ENCODE results near the gene ANKRD33.
A peak's percentile ranks its signal among the peaks of the same experiment; 100 is the strongest.

The ANKRD33 gene

GRCh38 chr12:51908876-51909592 lies 21.1 kb downstream of the ANKRD33 start:
- Mint-ChIP-seq H3K36me3 (no peaks in the 10 kb centered on the region), H3K4me1 (peaks cover 20 to 30% of the 10 kb centered on the region in 2 donors), H3K4me3 (no peak overlapping the region), H3K27ac (no peak overlapping the region), H3K9me3 (no peaks in the 10 kb centered on the region), H3K27me3 (peaks cover 58 to 77% of the 10 kb centered on the region in 2 donors)
- ATAC-seq (replicated peaks), result no peak
- DNase-seq, result no peak

DNA sequence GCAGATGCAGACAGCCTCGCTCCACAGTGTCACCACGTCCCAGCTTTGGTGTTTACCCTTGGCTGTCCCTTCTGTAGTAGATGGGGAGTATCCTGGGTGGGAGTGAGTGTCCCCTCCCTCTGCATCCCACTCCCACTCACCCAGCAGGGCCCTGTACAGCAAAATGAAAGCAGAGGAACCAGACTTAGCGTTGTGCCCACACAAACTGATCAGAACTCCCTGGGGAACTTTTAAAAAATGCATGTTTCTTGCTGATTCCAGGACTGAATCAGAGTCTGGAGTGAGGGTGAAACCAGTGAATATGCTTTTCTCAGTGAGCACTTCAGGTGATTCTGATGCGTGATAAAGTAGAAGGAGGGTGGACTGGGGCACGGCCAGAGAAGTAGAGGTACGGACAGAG lies 22.3 kb downstream of the ANKRD33 start:
- DNase-seq (no peak), ATAC-seq (replicated peaks) (no peak)
- no peaks in the 10 kb centered on the region for H3K36me3 Mint-ChIP-seq
- peaks cover 20 to 30% of the 10 kb centered on the region in 2 donors for H3K4me1 Mint-ChIP-seq
- peaks cover 59 to 71% of the 10 kb centered on the region in 2 donors for H3K27me3 Mint-ChIP-seq
- no peaks in the 10 kb centered on the region for H3K9me3 Mint-ChIP-seq
- no peak overlapping the region for H3K27ac Mint-ChIP-seq
- no peak overlapping the region for H3K4me3 Mint-ChIP-seq

DNA sequence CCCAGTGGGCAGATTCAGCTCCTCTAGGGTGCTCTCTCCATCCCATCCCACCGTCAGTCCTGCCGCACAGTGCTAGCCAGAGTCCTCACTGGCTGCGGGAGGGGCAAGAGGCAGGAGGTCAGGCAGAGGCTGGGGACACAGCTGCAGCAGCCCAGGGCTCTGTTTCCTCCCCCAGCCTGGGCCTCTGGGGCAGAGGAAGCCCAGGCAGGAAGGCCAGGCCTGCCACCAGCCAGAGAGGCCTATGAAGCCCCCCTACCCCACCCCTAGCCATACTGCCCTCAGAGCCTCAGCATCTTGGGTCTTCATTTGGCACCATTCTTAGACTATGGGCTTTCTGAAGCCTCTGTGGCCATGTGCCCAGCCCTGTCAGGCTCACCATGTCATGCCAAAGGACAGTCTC lies 22.8 kb downstream of the ANKRD33 start:
- no peak for DNase-seq
- peak; percentile 8 to 10 for ATAC-seq (replicated peaks)
- Mint-ChIP-seq H3K36me3 (no peaks in the 10 kb centered on the region), H3K4me3 (no peak overlapping the region), H3K27ac (no peak overlapping the region), H3K27me3 (peaks cover 57 to 66% of the 10 kb centered on the region in 2 donors), H3K9me3 (no peaks in the 10 kb centered on the region), H3K4me1 (peaks cover 20 to 30% of the 10 kb centered on the region in 2 donors)

GRCh38 chr12:51911307-51911706 lies 23.4 kb downstream of the ANKRD33 start:
- peaks cover 20 to 30% of the 10 kb centered on the region in 2 donors for H3K4me1 Mint-ChIP-seq
- no peak overlapping the region for H3K4me3 Mint-ChIP-seq
- H3K9me3 Mint-ChIP-seq, result no peaks in the 10 kb centered on the region
- H3K27ac Mint-ChIP-seq, result no peak overlapping the region
- DNase-seq, result no peak
- peak; percentile 55 to 66 for ATAC-seq (replicated peaks)
- no peaks in the 10 kb centered on the region for H3K36me3 Mint-ChIP-seq
- peaks cover 56 to 61% of the 10 kb centered on the region in 2 donors for H3K27me3 Mint-ChIP-seq

- no peak for DNase-seq
- peaks cover 20 to 30% of the 10 kb centered on the region in 2 donors for H3K4me1 Mint-ChIP-seq
- H3K4me3 Mint-ChIP-seq, result no peak overlapping the region
- H3K9me3 Mint-ChIP-seq, result no peaks in the 10 kb centered on the region
- H3K27me3 Mint-ChIP-seq, result peaks cover 52 to 53% of the 10 kb centered on the region in 2 donors
- H3K36me3 Mint-ChIP-seq, result no peaks in the 10 kb centered on the region
- ATAC-seq (replicated peaks), result peak; percentile 64 to 68
- H3K27ac Mint-ChIP-seq, result peak overlapping the region; percentile 32
These were observed 24.1 kb downstream of the ANKRD33 start for GRCh38 chr12:51911788-51912711.

- Mint-ChIP-seq H3K27ac (no peak overlapping the region), H3K9me3 (no peaks in the 10 kb centered on the region), H3K4me3 (no peak overlapping the region), H3K36me3 (no peaks in the 10 kb centered on the region), H3K27me3 (peaks cover 45% of the 10 kb centered on the region in 2 donors), H3K4me1 (peaks cover 20 to 30% of the 10 kb centered on the region in 2 donors)
- ATAC-seq (replicated peaks) (no peak), DNase-seq (no peak)
These were observed 25.4 kb downstream of the ANKRD33 start for GRCh38 chr12:51913071-51914033.

DNA sequence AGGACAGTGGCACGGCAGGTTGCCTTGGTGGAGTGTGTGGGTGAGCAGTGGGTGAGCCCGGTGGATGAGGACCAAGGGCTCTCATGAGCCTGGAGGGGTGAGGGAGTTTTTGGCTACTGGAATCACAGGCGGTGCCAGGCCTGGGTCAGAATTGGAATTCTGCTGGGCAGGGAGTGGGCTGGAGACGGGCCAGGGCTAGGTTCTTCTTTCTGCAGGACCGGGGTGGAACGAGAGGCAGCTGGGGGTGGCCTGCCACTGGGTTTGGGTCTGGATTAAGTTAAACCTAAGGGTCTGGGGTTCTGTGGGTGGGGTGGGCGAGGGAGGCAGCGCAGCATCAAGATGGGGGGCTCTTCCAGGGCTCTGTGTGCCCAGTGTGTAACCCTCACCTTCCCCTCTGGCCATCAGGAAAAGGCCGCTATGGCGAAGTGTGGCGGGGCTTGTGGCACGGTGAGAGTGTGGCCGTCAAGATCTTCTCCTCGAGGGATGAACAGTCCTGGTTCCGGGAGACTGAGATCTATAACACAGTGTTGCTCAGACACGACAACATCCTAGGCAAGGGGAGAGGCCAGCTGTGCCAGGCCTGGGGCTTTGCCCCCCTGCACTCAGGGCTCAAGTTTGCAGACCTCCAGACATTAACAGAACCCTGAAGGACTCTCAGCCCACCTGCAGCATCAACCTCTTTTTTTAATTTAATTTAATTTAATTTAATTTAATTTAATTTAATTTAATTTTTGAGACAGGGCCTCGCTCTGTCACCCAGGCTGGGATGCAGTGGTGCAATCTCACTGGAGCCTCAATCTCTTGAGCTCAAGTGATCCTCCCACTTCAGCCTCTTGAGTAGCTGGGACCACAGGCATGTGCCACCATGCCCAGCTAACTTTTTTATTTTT lies 26.4 kb downstream of the ANKRD33 start:
- H3K36me3 Mint-ChIP-seq, result no peaks in the 10 kb centered on the region
- DNase-seq (no peak), ATAC-seq (replicated peaks) (no peak)
- H3K27ac Mint-ChIP-seq, result no peak overlapping the region
- peaks cover 36 to 38% of the 10 kb centered on the region in 2 donors for H3K27me3 Mint-ChIP-seq
- H3K4me3 Mint-ChIP-seq, result no peak overlapping the region
- H3K9me3 Mint-ChIP-seq, result no peaks in the 10 kb centered on the region
- H3K4me1 Mint-ChIP-seq, result peaks cover 20 to 30% of the 10 kb centered on the region in 2 donors

DNA sequence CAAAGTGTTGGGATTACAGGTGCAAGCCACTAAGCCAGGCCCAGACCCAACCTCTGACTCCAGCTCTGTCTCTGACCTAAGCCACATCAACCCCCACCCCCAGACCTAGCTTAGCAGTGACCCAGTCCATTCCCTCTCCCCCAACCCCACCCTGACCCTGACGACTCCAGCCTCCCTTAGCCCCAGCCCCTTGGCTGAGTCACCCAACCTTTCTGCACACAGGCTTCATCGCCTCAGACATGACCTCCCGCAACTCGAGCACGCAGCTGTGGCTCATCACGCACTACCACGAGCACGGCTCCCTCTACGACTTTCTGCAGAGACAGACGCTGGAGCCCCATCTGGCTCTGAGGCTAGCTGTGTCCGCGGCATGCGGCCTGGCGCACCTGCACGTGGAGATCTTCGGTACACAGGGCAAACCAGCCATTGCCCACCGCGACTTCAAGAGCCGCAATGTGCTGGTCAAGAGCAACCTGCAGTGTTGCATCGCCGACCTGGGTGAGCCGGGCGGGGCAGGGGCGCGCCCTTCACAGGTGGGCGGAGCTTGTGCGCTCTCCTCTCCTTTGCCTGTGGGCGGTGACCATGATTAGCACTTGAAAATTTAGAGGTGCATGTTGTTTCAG lies 27.2 kb downstream of the ANKRD33 start:
- Mint-ChIP-seq H3K9me3 (no peaks in the 10 kb centered on the region), H3K4me1 (peaks cover 19 to 28% of the 10 kb centered on the region in 2 donors), H3K27me3 (peaks cover 33 to 35% of the 10 kb centered on the region in 2 donors), H3K4me3 (no peak overlapping the region), H3K36me3 (no peaks in the 10 kb centered on the region), H3K27ac (no peak overlapping the region)
- DNase-seq (no peak), ATAC-seq (replicated peaks) (no peak)

- Mint-ChIP-seq H3K27me3 (peaks cover 25 to 30% of the 10 kb centered on the region in 2 donors), H3K36me3 (no peaks in the 10 kb centered on the region), H3K4me3 (no peak overlapping the region), H3K9me3 (no peaks in the 10 kb centered on the region), H3K4me1 (peaks cover 15 to 20% of the 10 kb centered on the region in 2 donors), H3K27ac (no peak overlapping the region)
- DNase-seq, result no peak
- ATAC-seq (replicated peaks), result no peak
These were observed 28.0 kb downstream of the ANKRD33 start for GRCh38 chr12:51915951-51916350.

GRCh38 chr12:51917041-51917590 lies 29.2 kb downstream of the ANKRD33 start:
- Mint-ChIP-seq H3K27ac (no peak overlapping the region), H3K9me3 (no peaks in the 10 kb centered on the region), H3K4me1 (peaks cover 6 to 9% of the 10 kb centered on the region in 2 donors), H3K4me3 (no peak overlapping the region), H3K36me3 (no peaks in the 10 kb centered on the region), H3K27me3 (peaks cover 18 to 19% of the 10 kb centered on the region in 2 donors)
- no peak for DNase-seq
- ATAC-seq (replicated peaks), result no peak

DNA sequence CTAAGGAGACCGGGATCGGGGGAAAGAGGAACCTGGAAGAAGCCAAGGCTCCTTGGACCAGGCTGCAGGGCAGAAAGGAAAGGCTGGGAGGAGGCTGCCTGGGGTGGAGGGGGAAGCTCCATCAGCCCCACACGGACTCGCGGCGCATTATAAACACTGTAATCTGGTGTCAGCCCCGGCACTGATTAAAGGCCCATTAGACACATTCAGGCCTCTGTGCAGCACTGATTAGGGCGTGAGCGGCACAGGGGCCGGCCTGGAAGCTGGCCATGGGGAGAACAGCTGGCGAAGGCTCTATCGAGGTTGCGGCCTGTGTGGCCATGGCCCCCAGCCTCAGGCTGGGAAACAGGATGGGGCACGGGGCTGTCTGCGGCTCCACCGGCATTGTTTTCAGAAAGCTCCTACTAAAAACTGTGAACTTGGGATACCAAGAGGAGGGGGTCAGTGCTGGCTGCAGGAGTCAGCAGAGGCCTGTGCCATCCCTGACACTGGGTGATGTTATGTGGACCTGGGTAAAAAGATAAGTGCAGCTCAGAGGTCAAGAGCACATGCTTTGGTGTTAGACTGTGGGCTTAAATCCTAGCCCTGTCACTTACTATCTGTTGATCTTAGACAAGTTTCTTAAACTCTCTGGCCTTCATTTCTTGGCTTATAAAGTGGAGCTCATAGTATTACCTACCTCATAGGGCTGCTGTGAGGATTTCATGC lies 30.0 kb downstream of the ANKRD33 start:
- Mint-ChIP-seq H3K9me3 (no peaks in the 10 kb centered on the region), H3K27me3 (peaks cover 10 to 14% of the 10 kb centered on the region in 2 donors), H3K4me3 (no peak overlapping the region), H3K4me1 (peaks cover 5 to 9% of the 10 kb centered on the region in 2 donors), H3K27ac (no peak overlapping the region), H3K36me3 (no peaks in the 10 kb centered on the region)
- no peak for DNase-seq
- ATAC-seq (replicated peaks), result no peak

GRCh38 chr12:51920046-51920445 lies 32.1 kb downstream of the ANKRD33 start:
- ATAC-seq (replicated peaks), result no peak
- H3K9me3 Mint-ChIP-seq, result no peaks in the 10 kb centered on the region

More at GRCh38 chr12:51920046-51920445, 32.1 kb downstream of the ANKRD33 start:
- peaks cover 6 to 14% of the 10 kb centered on the region in 2 donors for H3K27me3 Mint-ChIP-seq
- H3K36me3 Mint-ChIP-seq, result no peaks in the 10 kb centered on the region
- DNase-seq, result no peak
- H3K4me3 Mint-ChIP-seq, result no peak overlapping the region
- peaks cover 23 to 30% of the 10 kb centered on the region in 2 donors for H3K4me1 Mint-ChIP-seq
- H3K27ac Mint-ChIP-seq, result no peak overlapping the region

Data from stimulated activated naive B cell treated with anti-CD40 and anti-IgM and Interleukin-4, amounts not matched to agents 10 μg/mL and 1 μg/mL and 100 μg/mL, for 72 hours (primary cell).